GM12872 (cell line): ENCODE data around the gene PIK3CD.

Experiments
- CTCF ChIP-seq: IDR thresholded peaks from 3 replicates; pipeline ENCODE4 v1.5.1; 2011; ENCODE audit warnings: low read depth, mild to moderate bottlenecking, low read length, moderate library complexity; ENCODE audit not compliant: insufficient read depth

Gene PIK3CD

GRCh38 chr1:9689011-9689706, 37.6 kb downstream of the PIK3CD start:
- no peak for TF ChIP-seq CTCF

GRCh38 chr1:9689971-9690381, 38.4 kb downstream of the PIK3CD start:
- no peak for TF ChIP-seq CTCF

GRCh38 chr1:9690440-9691107, 39.0 kb downstream of the PIK3CD start:
- TF ChIP-seq CTCF, result no peak

- TF ChIP-seq CTCF, result no peak
These were observed 39.5 kb downstream of the PIK3CD start for GRCh38 chr1:9691108-9691445.

- no peak for TF ChIP-seq CTCF
These were observed 40.2 kb downstream of the PIK3CD start for GRCh38 chr1:9691691-9692090.

- TF ChIP-seq CTCF, result no peak
These were observed 45.3 kb downstream of the PIK3CD start for GRCh38 chr1:9696793-9697192.

GRCh38 chr1:9699361-9699760, 47.8 kb downstream of the PIK3CD start:
- no peak for TF ChIP-seq CTCF
